ENCODE data around the gene CLPTM1.

DNA sequence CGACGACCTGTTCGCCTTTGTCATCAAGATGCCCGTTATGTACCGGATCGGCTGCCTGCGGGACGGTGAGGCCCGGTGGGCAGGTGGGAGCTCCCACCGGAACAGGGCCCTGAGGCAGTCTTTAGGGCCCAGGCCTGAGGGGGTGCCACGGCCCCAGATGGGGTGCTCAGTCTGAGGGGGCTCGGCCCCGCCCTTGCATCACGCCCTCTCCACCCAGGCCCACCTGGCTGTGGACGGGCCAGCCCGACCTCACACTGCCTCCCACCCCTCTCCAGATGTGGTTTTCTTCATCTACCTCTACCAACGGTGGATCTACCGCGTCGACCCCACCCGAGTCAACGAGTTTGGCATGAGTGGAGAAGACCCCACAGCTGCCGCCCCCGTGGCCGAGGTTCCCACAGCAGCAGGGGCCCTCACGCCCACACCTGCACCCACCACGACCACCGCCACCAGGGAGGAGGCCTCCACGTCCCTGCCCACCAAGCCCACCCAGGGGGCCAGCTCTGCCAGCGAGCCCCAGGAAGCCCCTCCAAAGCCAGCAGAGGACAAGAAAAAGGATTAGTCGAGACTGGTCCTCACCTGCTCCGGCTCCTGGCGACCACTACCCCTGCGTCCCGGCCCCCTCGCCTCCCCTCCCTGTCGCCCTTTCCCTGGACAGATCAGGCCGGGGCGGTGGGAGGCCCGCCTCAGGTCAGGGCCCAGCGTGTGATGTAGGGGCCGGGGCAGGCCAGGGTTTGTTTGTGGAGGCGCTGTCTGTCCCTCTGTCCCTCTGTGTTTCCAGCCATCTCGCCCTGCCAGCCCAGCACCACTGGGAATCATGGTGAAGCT is 37.4 kb downstream of the CLPTM1 start:
- TF ChIP-seq, protein P1, sequence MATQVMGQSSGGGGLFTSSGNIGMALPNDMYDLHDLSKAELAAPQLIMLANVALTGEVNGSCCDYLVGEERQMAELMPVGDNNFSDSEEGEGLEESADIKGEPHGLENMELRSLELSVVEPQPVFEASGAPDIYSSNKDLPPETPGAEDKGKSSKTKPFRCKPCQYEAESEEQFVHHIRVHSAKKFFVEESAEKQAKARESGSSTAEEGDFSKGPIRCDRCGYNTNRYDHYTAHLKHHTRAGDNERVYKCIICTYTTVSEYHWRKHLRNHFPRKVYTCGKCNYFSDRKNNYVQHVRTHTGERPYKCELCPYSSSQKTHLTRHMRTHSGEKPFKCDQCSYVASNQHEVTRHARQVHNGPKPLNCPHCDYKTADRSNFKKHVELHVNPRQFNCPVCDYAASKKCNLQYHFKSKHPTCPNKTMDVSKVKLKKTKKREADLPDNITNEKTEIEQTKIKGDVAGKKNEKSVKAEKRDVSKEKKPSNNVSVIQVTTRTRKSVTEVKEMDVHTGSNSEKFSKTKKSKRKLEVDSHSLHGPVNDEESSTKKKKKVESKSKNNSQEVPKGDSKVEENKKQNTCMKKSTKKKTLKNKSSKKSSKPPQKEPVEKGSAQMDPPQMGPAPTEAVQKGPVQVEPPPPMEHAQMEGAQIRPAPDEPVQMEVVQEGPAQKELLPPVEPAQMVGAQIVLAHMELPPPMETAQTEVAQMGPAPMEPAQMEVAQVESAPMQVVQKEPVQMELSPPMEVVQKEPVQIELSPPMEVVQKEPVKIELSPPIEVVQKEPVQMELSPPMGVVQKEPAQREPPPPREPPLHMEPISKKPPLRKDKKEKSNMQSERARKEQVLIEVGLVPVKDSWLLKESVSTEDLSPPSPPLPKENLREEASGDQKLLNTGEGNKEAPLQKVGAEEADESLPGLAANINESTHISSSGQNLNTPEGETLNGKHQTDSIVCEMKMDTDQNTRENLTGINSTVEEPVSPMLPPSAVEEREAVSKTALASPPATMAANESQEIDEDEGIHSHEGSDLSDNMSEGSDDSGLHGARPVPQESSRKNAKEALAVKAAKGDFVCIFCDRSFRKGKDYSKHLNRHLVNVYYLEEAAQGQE (IDR thresholded peaks at IDR 0.05; ENCODE audit: insufficient read depth in 1 of 2, low read depth in 2 of 2, low read length in 2 of 2) = no peak
- no peak for TF ChIP-seq SIN3A (IDR thresholded peaks at IDR 0.05; ENCODE audit: borderline replicate concordance, insufficient read depth, low read length)
